Panc1 (cell line): ENCODE results near the gene KCNG2. TPM values are rescaled to one million over a fixed set of nuclear protein-coding genes. Genes with fewer than 3 reads are reported as not detected.
A peak's percentile ranks its signal among the peaks of the same experiment; 100 is the strongest.

Source experiments
- ATAC-seq: fragments of 200-7000 bp; cut with Tn5 transposase; 2 replicates; pipeline ENCODE4 v1.9.1; 2020; ENCODE audit warnings: mild to moderate bottlenecking, moderate library complexity
- Bru-seq: library from RNA; stranded (reverse); fragments of 400-500 nt; gene quantifications from one replicate; lab custom pipeline; 2021; lab: Mats Ljungman, UMichigan
- BruChase-seq, 2 experiments: library from RNA; stranded (reverse); fragments of 400-500 nt; gene quantifications; one replicate each; lab custom pipeline; 2021; lab: Mats Ljungman, UMichigan
- BruUV-seq: library from RNA; stranded (reverse); fragments of 400-500 nt; replicated peaks from 2 replicates; lab custom pipeline; 2021; lab: Mats Ljungman, UMichigan
- CTCF ChIA-PET: fragments of 300-600 bp; sonication (Branson Sonifier 250); formaldehyde crosslinking; loops from one replicate; lab custom pipeline; 2022; ENCODE audit warnings: antibody characterized with exemption; lab: Charles Lee
- POLR2A ChIA-PET: fragments of 300-600 bp; sonication (Branson Sonifier 250); formaldehyde crosslinking; loops from one replicate; lab custom pipeline; 2022; ENCODE audit warnings: antibody characterized with exemption; lab: Charles Lee
- DNase-seq: peaks from one replicate; pipeline ENCODE4 v3.0.0-alpha.2; 2010; ENCODE audit warnings: low read depth, low spot score
- H3K27ac ChIP-seq: 2 replicates; pipeline ENCODE4 v1.5.1; 2011; ENCODE audit warnings: mild to moderate bottlenecking, low read length, inconsistent platforms
- H3K27me3 ChIP-seq: fragments of 200-500 bp; sonication (Bioruptor generic); 2 replicates; pipeline ENCODE4 v1.6.0; 2014; ENCODE audit warnings: low read length, inconsistent platforms; ENCODE audit not compliant: control insufficient read depth, insufficient read depth
- H3K36me3 ChIP-seq: fragments of 200-500 bp; sonication (Bioruptor generic); 2 replicates; pipeline ENCODE4 v1.5.1; 2014; ENCODE audit warnings: inconsistent platforms, mild to moderate bottlenecking, low read length, moderate library complexity; ENCODE audit not compliant: control insufficient read depth, insufficient read depth
- H3K4me1 ChIP-seq: 2 replicates; pipeline ENCODE4 v1.5.1; 2011; ENCODE audit warnings: inconsistent platforms, mild to moderate bottlenecking, low read length, moderate library complexity; ENCODE audit not compliant: control insufficient read depth, insufficient read depth
- H3K4me3 ChIP-seq, 2 experiments: 2 replicates each; pipeline ENCODE4 v1.5.1; 2011 to 2012; ENCODE audit warnings: low read depth in 2 of 2, low read length in 2 of 2, mild to moderate bottlenecking in 2 of 2, inconsistent platforms in 1 of 2, moderate library complexity in 1 of 2
- H3K9me3 ChIP-seq: fragments of 200-500 bp; sonication (Bioruptor generic); 2 replicates; pipeline ENCODE4 v1.5.1; 2014; ENCODE audit warnings: low read depth, mild to moderate bottlenecking, inconsistent platforms, low read length, moderate library complexity; ENCODE audit not compliant: control insufficient read depth, insufficient read depth
- CTCF ChIP-seq: fragments of 450-650 bp; IDR thresholded peaks from 2 replicates; pipeline ENCODE4 v1.5.1; 2017; ENCODE audit warnings: mild to moderate bottlenecking
- POLR2AphosphoS5 ChIP-seq: IDR thresholded peaks from 2 replicates; pipeline ENCODE4 v1.6.1; 2012; ENCODE audit warnings: mild to moderate bottlenecking, low read depth, low read length, moderate library complexity
- REST ChIP-seq, 2 experiments: IDR thresholded peaks; 2 replicates each; pipeline ENCODE4 v1.6.1; 2011 to 2012; ENCODE audit warnings: low read depth in 2 of 2, control low read depth in 1 of 2, low read length in 1 of 2, mild to moderate bottlenecking in 1 of 2, moderate library complexity in 1 of 2; ENCODE audit not compliant: insufficient read depth in 1 of 2
- SIN3A ChIP-seq: IDR thresholded peaks from 2 replicates; pipeline ENCODE4 v1.6.1; 2012; ENCODE audit warnings: low read depth, mild to moderate bottlenecking, low read length, moderate library complexity, borderline replicate concordance; ENCODE audit not compliant: insufficient read depth
- TCF7L2 ChIP-seq: IDR thresholded peaks from 2 replicates; pipeline ENCODE4 v1.6.1; 2011; ENCODE audit warnings: mild to moderate bottlenecking, low read depth, low read length, inconsistent platforms
- in situ Hi-C: cut with HindIII; loops from 2 replicates; pipeline ENCODE4 v1.10.0; 2016; ENCODE audit warnings: low sequenced_read_pairs, low pct_unique_long_range_greater_than_20kb
- intact Hi-C: fragments of 100-400 bp; cut with micrococcal nuclease; formaldehyde crosslinking; loops from one replicate; pipeline ENCODE4 v1.10.0; 2022; ENCODE audit not compliant: unreplicated experiment
- long read RNA-seq: library from polyadenylated mRNA; unstranded; transcript quantifications from one replicate; pipeline ENCODE4 v2.0.0, GENCODE V29; 2021; ENCODE audit not compliant: unreplicated experiment
- polyA plus RNA-seq: library from polyadenylated mRNA; unstranded; fragments of >200 nt; gene quantifications from one replicate; pipeline ENCODE4 v1.2.1, GENCODE V29; 2012; ENCODE audit warnings: missing spikeins; ENCODE audit not compliant: insufficient read length
- total RNA-seq: library from RNA; stranded (reverse); gene quantifications from one replicate; pipeline ENCODE4 v1.2.1, GENCODE V29; 2021; ENCODE audit not compliant: unreplicated experiment

KCNG2 gene
- not detected for total RNA-seq
- polyA plus RNA-seq = 1.1 TPM
- Bru-seq, nascent RNA = percentile 5 among the genes with signal in this experiment
- BruChase-seq, experiment 1, labeled RNA remaining after a 2-hour chase = not detected
- BruChase-seq, experiment 2, labeled RNA remaining after a 6-hour chase = percentile 9 among the genes with signal in this experiment
- long read RNA-seq, partial matches to known transcripts = 0 of 3 reads
- long read RNA-seq, other reads (novel, unspliced or antisense) = 3 of 3 reads

GRCh38 chr18:79797518-79798345 is at the start of gene KCNG2:
Gene KCNG2, plus strand, starts transcription at chr18:79797938. Its CDS starts 65,730 bp downstream, at chr18:79863668.
- DNase-seq (no peak), ATAC-seq (peak; percentile 54)
- no peak for TF ChIP-seq TCF7L2
- TF ChIP-seq CTCF = no peak
- TF ChIP-seq REST (IDR thresholded peaks at IDR 0.05; ENCODE audit: insufficient read depth in 1 of 2, low read depth in 2 of 2, low read length in 1 of 2) = no peak
- no peak for TF ChIP-seq SIN3A
- no peak for TF ChIP-seq POLR2AphosphoS5
- BruUV-seq = no TSS peak
- no peaks in the 10 kb centered on the region for H3K36me3 ChIP-seq
- in situ Hi-C loops = no loop called here
- intact Hi-C loops = no loop called here
- no peak within 1 kb of the TSS for H3K4me3 ChIP-seq
- ChIA-PET CTCF (interaction anchor here (0.6 kb wide), 1 partner anchor 91 kb away, joined by 5 read pairs; no protein-coding TSS in a partner anchor), POLR2A (no interaction called here)
- H3K4me1 ChIP-seq = 0 out of 2 replicates have a peak, but pooled peaks cover 3% of the 10 kb centered on the region
- H3K27me3 ChIP-seq = peaks cover 7% of the 10 kb centered on the region; the same call in 1 of the 2 replicates
- no peak within 1 kb of the TSS for H3K27ac ChIP-seq
- H3K9me3 ChIP-seq = no peaks in the 10 kb centered on the region

- no peaks in the 10 kb centered on the region for H3K36me3 ChIP-seq
These were observed 49.2 kb upstream of the KCNG2 start for GRCh38 chr18:79748321-79749180.

More at GRCh38 chr18:79748321-79749180, 49.2 kb upstream of the KCNG2 start:
- Histone ChIP-seq H3K4me1 (no peaks in the 10 kb centered on the region), H3K4me3 (no peak overlapping the region), H3K9me3 (no peaks in the 10 kb centered on the region), H3K27ac (no peak overlapping the region), H3K27me3 (no peaks in the 10 kb centered on the region)
- BruUV-seq = no TSS peak
- TF ChIP-seq POLR2AphosphoS5 = no peak
- TF ChIP-seq SIN3A = no peak
- no peak for TF ChIP-seq REST (IDR thresholded peaks at IDR 0.05; ENCODE audit: insufficient read depth in 1 of 2, low read depth in 2 of 2, low read length in 1 of 2)
- no peak for TF ChIP-seq TCF7L2
- TF ChIP-seq CTCF = no peak
- ChIA-PET POLR2A (no interaction called here), CTCF (no interaction called here)
- in situ Hi-C loops (no loop called here), intact Hi-C loops (no loop called here)
- ATAC-seq (0 out of 2 replicates have a peak, but pooled peaks have one; percentile 4), DNase-seq (no peak)
